RWPE2 (cell line): Measurements from ENCODE around the gene MBNL3.

Experiments
- ATAC-seq: fragments of 200-7000 bp; cut with Tn5 transposase; 3 replicates; pipeline ENCODE4 v1.9.1; 2021; ENCODE audit warnings: low read depth
- DNase-seq: peaks from one replicate; pipeline ENCODE4 v3.0.0-alpha.2; 2020; ENCODE audit warnings: low spot score
- H3K27ac ChIP-seq: fragments of 450-650 bp; 2 replicates; pipeline ENCODE4 v1.5.1; 2017; ENCODE audit warnings: mild to moderate bottlenecking; ENCODE audit not compliant: poor library complexity, severe bottlenecking
- H3K27me3 ChIP-seq: fragments of 250-450 bp; sonication (Bioruptor Pico); 2 replicates; pipeline ENCODE4 v1.5.1; 2021; ENCODE audit warnings: mild to moderate bottlenecking, moderate library complexity; ENCODE audit not compliant: insufficient read depth, poor library complexity, severe bottlenecking
- H3K36me3 ChIP-seq: fragments of 250-450 bp; sonication (Bioruptor Pico); 2 replicates; pipeline ENCODE4 v1.5.1; 2020; ENCODE audit warnings: low read depth, mild to moderate bottlenecking, moderate library complexity
- H3K4me1 ChIP-seq: fragments of 250-450 bp; sonication (Bioruptor Pico); 2 replicates; pipeline ENCODE4 v1.5.1; 2021; ENCODE audit warnings: mild to moderate bottlenecking, moderate library complexity; ENCODE audit not compliant: insufficient read depth, poor library complexity, severe bottlenecking
- H3K4me3 ChIP-seq: fragments of 250-450 bp; sonication (Bioruptor Pico); 2 replicates; pipeline ENCODE4 v1.5.1; 2021; ENCODE audit warnings: mild to moderate bottlenecking, moderate library complexity; ENCODE audit not compliant: severe bottlenecking
- H3K9me3 ChIP-seq: fragments of 250-450 bp; sonication (Bioruptor Pico); 2 replicates; pipeline ENCODE4 v1.5.1; 2021; ENCODE audit warnings: mild to moderate bottlenecking, moderate library complexity; ENCODE audit not compliant: severe bottlenecking
- TF ChIP-seq, protein P1 (sequence below): fragments of 450-650 bp; IDR thresholded peaks from one replicate; pipeline ENCODE4 v1.5.1; 2017; ENCODE audit warnings: mild to moderate bottlenecking, moderate library complexity; ENCODE audit not compliant: poor library complexity, severe bottlenecking

The MBNL3 gene

DNA sequence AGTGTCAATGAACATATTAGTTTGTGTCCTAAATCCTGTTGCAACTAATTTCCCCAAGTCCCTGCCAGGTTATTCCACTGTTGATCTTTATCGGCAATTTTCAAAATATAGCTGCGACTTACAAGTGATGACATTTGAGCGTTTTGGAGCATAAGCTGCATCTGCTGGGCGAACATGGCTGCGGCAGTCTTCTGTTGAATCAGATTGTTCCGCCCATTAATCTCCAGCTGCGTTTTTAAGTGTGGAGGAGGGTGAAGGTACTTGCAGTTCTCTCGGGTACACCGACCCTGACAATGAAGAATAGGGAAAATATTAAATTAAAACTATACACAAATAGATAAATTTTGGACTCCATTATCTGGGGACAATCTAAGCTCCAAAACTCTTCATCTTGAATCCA lies 82.7 kb downstream of the MBNL3 start:
- DNase-seq = no peak
- TF ChIP-seq, protein P1, sequence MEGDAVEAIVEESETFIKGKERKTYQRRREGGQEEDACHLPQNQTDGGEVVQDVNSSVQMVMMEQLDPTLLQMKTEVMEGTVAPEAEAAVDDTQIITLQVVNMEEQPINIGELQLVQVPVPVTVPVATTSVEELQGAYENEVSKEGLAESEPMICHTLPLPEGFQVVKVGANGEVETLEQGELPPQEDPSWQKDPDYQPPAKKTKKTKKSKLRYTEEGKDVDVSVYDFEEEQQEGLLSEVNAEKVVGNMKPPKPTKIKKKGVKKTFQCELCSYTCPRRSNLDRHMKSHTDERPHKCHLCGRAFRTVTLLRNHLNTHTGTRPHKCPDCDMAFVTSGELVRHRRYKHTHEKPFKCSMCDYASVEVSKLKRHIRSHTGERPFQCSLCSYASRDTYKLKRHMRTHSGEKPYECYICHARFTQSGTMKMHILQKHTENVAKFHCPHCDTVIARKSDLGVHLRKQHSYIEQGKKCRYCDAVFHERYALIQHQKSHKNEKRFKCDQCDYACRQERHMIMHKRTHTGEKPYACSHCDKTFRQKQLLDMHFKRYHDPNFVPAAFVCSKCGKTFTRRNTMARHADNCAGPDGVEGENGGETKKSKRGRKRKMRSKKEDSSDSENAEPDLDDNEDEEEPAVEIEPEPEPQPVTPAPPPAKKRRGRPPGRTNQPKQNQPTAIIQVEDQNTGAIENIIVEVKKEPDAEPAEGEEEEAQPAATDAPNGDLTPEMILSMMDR = no peak
- Histone ChIP-seq H3K4me3 (no peak overlapping the region), H3K27ac (no peak overlapping the region), H3K27me3 (no peaks in the 10 kb centered on the region), H3K9me3 (no peaks in the 10 kb centered on the region), H3K36me3 (no peaks in the 10 kb centered on the region), H3K4me1 (no peaks in the 10 kb centered on the region)
- no peak for ATAC-seq

DNA sequence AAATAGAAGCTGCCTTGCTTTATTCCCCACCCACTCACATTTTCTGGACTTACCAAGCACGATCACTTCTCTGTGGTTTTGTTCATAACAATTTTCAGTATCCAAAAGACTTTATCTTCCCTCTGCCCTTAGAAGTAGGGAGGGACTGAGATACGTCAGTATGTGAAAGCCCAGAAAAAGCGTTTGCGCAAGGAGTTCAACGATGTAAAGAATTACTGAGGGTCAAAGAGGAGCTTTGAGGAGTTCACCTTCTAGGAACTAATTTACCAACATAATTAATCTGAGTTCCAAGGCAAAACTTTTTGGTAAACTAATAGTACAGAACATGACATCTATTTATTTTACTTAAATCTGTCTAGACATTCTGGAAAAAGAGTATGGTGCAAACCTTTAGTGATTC lies 84.6 kb downstream of the MBNL3 start:
- H3K9me3 ChIP-seq = no peaks in the 10 kb centered on the region
- ATAC-seq (no peak), DNase-seq (no peak)
- no peaks in the 10 kb centered on the region for H3K27me3 ChIP-seq
- no peaks in the 10 kb centered on the region for H3K36me3 ChIP-seq
- TF ChIP-seq, protein P1 = no peak
- H3K4me1 ChIP-seq = no peaks in the 10 kb centered on the region
- H3K27ac ChIP-seq = no peak overlapping the region
- H3K4me3 ChIP-seq = no peak overlapping the region

DNA sequence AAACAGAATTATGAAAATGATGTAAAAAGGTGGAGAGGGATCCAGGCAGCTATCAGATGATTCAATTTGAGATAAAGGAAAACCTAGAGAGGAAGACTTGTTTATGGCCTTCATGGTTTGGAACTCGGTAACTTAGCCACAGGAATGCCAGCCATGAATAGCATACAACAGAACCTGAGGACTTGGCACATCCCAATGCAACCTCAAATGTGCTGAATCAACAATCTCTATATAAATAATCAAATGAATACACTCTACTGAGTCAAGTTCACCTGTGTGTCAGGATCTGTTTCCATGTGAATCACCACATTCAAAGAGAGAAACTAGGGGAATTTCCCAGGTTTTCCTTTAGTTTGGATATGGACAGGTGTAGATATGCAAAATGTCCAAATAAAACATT lies 86.9 kb downstream of the MBNL3 start:
- Histone ChIP-seq H3K4me1 (no peaks in the 10 kb centered on the region), H3K4me3 (no peak overlapping the region), H3K36me3 (no peaks in the 10 kb centered on the region), H3K9me3 (no peaks in the 10 kb centered on the region), H3K27ac (no peak overlapping the region), H3K27me3 (no peaks in the 10 kb centered on the region)
- ATAC-seq (peak; percentile 54; the same call in 1 of the 3 replicates), DNase-seq (no peak)
- TF ChIP-seq, protein P1 = no peak

DNA sequence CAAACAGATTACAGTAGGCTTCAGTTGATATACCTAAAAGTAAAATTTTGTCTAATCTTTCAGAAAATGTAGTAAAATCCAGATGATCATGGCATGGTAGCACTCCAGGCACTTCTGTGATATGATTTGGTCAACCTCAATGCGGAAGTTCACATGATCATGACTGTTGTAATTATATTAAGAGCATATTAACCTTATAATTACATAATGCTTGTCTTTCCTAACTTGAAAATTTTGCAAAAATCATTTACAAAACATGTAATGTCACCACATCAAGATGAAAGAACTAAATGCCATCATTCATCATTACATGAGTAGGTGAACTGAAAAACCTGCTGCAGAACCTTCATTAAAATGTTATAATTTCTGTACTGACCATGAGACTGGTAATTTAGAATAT lies 88.1 kb downstream of the MBNL3 start:
- Histone ChIP-seq H3K4me3 (no peak overlapping the region), H3K36me3 (no peaks in the 10 kb centered on the region), H3K27me3 (no peaks in the 10 kb centered on the region), H3K4me1 (no peaks in the 10 kb centered on the region), H3K27ac (no peak overlapping the region), H3K9me3 (no peaks in the 10 kb centered on the region)
- DNase-seq = no peak
- ATAC-seq = no peak
- TF ChIP-seq, protein P1 = no peak

DNA sequence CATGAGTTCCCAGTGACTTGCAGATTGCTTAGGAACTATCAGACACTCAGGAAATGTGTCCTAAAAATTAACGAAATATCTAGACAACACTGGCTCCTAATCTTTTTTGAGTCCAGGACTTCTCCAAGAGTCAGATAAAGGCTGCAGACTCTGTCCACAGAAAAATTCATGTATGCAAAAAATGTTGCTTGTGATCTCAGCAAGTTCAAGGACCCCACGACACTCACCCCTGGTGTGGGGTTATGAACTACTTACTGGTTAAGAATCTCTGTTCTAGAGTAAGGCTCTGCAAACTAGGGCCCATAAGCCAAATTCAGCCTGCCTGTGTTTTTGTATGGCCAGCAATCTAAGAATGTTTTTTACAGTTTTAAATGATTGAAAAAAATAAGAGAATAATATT lies 93.2 kb downstream of the MBNL3 start:
- Histone ChIP-seq H3K27me3 (no peaks in the 10 kb centered on the region), H3K4me1 (no peaks in the 10 kb centered on the region), H3K36me3 (no peaks in the 10 kb centered on the region), H3K27ac (no peak overlapping the region), H3K9me3 (no peaks in the 10 kb centered on the region), H3K4me3 (no peak overlapping the region)
- DNase-seq (no peak), ATAC-seq (no peak)
- TF ChIP-seq, protein P1 = no peak
